Naive B cell (primary cell): ENCODE data around the gene REXO4. TPM values are rescaled to one million over a fixed set of nuclear protein-coding genes. Genes with fewer than 3 reads are reported as not detected.

ENCODE experiments used
- ATAC-seq, 2 donors: fragments of 150-1000 bp; cut with Tn5 transposase; 2 replicates each; pipeline ENCODE4 v1.10.0; 2021; ENCODE audit warnings: low read depth in 2 of 2, mild to moderate bottlenecking in 2 of 2, moderate library complexity in 2 of 2
- DNase-seq: peaks from one replicate; pipeline ENCODE4 v3.0.0; 2022
- H3K27ac Mint-ChIP-seq, 6 donors: one replicate each; pipeline ENCODE4 v1.8.0; 2020 to 2022; ENCODE audit warnings: mild to moderate bottlenecking in 6 of 6, mixed read lengths in 6 of 6, moderate library complexity in 5 of 6, inconsistent platforms in 2 of 6
- H3K27me3 Mint-ChIP-seq, 3 donors: one replicate each; pipeline ENCODE4 v1.8.0; 2021 to 2022; ENCODE audit warnings: mixed read lengths in 3 of 3, mild to moderate bottlenecking in 1 of 3
- H3K36me3 Mint-ChIP-seq, 2 donors: one replicate each; pipeline ENCODE4 v1.8.0; 2020 to 2022; ENCODE audit warnings: mixed read lengths in 2 of 2, inconsistent platforms in 1 of 2, mild to moderate bottlenecking in 1 of 2
- H3K4me1 Mint-ChIP-seq, 3 donors: one replicate each; pipeline ENCODE4 v1.8.0; 2020 to 2022; ENCODE audit warnings: mixed read lengths in 3 of 3, inconsistent platforms in 1 of 3, mild to moderate bottlenecking in 1 of 3, moderate library complexity in 1 of 3
- H3K4me3 Mint-ChIP-seq, 8 donors: one replicate each; pipeline ENCODE4 v1.8.0; 2020 to 2022; ENCODE audit warnings: mild to moderate bottlenecking in 8 of 8, mixed read lengths in 8 of 8, moderate library complexity in 8 of 8, inconsistent platforms in 2 of 8
- H3K9me3 Mint-ChIP-seq, 7 donors: one replicate each; pipeline ENCODE4 v1.8.0; 2020 to 2022; ENCODE audit warnings: mixed read lengths in 7 of 7, mild to moderate bottlenecking in 5 of 7, inconsistent platforms in 2 of 7, moderate library complexity in 1 of 7
- polyA plus RNA-seq, 6 donors: library from polyadenylated mRNA; unstranded; fragments of 300-500 nt; fragmentation: Illumina TruSeq; gene quantifications; one replicate each; pipeline ENCODE4 v1.2.3, GENCODE V29; 2021; ENCODE audit warnings: low read depth in 6 of 6

Gene REXO4
- polyA plus RNA-seq, 6 donors from 2014 or later = 4.3 to 27.7 (median 15.1) TPM

GRCh38 chr9:133423216-133423615, 5.4 kb upstream of the REXO4 start:
- Mint-ChIP-seq H3K4me1 (peaks cover 31 to 42% (median 31%) of the 10 kb centered on the region in 3 donors), H3K27ac (peak overlapping the region in 2 of 6 donors; percentile 86 to 99), H3K36me3 (no peaks in the 10 kb centered on the region), H3K4me3 (no peak overlapping the region), H3K27me3 (peaks cover 0 to 42% (median 17%) of the 10 kb centered on the region in 3 donors), H3K9me3 (peaks cover 0 to 6% (median 4%) of the 10 kb centered on the region in 7 donors)
- ATAC-seq (no peak), DNase-seq (no peak)

GRCh38 chr9:133421615-133422542, 4.1 kb upstream of the REXO4 start, which contains the start of gene ADAMTS13:
Gene ADAMTS13, plus strand, starts transcription at chr9:133422367. Its CDS starts 77 bp downstream, at chr9:133422444.
- Mint-ChIP-seq H3K9me3 (peaks cover 0 to 6% (median 4%) of the 10 kb centered on the region in 7 donors), H3K4me3 (peak within 1 kb of the TSS in 3 of 8 donors; percentile 22 to 76 (median 52)), H3K36me3 (no peaks in the 10 kb centered on the region), H3K27me3 (peaks cover 0 to 29% (median 8%) of the 10 kb centered on the region in 3 donors), H3K27ac (peak within 1 kb of the TSS; percentile 2 to 99 (median 94)), H3K4me1 (peaks cover 38 to 45% (median 41%) of the 10 kb centered on the region in 3 donors)
- ATAC-seq (no peak), DNase-seq (no peak)

GRCh38 chr9:133420392-133420827, 2.6 kb upstream of the REXO4 start:
- no peaks in the 10 kb centered on the region for H3K36me3 Mint-ChIP-seq
- peak; percentile 65 for DNase-seq
- peak overlapping the region; percentile 88 to 99 (median 97) for H3K27ac Mint-ChIP-seq
- peak; percentile 69 to 81 for ATAC-seq
- peaks cover 0 to 6% (median 4%) of the 10 kb centered on the region in 7 donors for H3K9me3 Mint-ChIP-seq
- H3K4me1 Mint-ChIP-seq = peaks cover 44 to 60% (median 56%) of the 10 kb centered on the region in 3 donors
- H3K27me3 Mint-ChIP-seq = peaks cover 0 to 14% (median 8%) of the 10 kb centered on the region in 3 donors
- H3K4me3 Mint-ChIP-seq = peak overlapping the region in 5 of 8 donors; percentile 1 to 73 (median 54)

- no peak for DNase-seq
- peak overlapping the region; percentile 88 to 94 (median 92) for H3K4me3 Mint-ChIP-seq
- H3K4me1 Mint-ChIP-seq = peaks cover 58 to 74% (median 67%) of the 10 kb centered on the region in 3 donors
- no peak for ATAC-seq
- H3K36me3 Mint-ChIP-seq = no peaks in the 10 kb centered on the region
- peak overlapping the region in 5 of 6 donors; percentile 66 to 94 (median 75) for H3K27ac Mint-ChIP-seq
- peaks cover 0 to 6% (median 4%) of the 10 kb centered on the region in 7 donors for H3K9me3 Mint-ChIP-seq
- no peaks in the 10 kb centered on the region for H3K27me3 Mint-ChIP-seq
Observed at GRCh38 chr9:133419005-133419404, 1.2 kb upstream of the REXO4 start.

- Mint-ChIP-seq H3K9me3 (peaks cover 0 to 6% (median 4%) of the 10 kb centered on the region in 7 donors), H3K36me3 (peaks cover 0 to 12% of the 10 kb centered on the region in 2 donors), H3K27me3 (no peaks in the 10 kb centered on the region), H3K4me3 (peak overlapping the region in 2 of 8 donors; percentile 19 to 90), H3K4me1 (peaks cover 41 to 67% (median 61%) of the 10 kb centered on the region in 3 donors), H3K27ac (peak overlapping the region in 2 of 6 donors; percentile 1 to 60)
- ATAC-seq (no peak), DNase-seq (no peak)
Observed at GRCh38 chr9:133415170-133415569, 2.6 kb downstream of the REXO4 start.

GRCh38 chr9:133408042-133408441, 9.8 kb downstream of the REXO4 start:
- H3K27ac Mint-ChIP-seq = peak overlapping the region in 1 of 6 donors; percentile 63

GRCh38 chr9:133406480-133407307, 11.1 kb downstream of the REXO4 start:
- peak; percentile 70 for DNase-seq
- no peak overlapping the region for H3K4me3 Mint-ChIP-seq
- no peaks in the 10 kb centered on the region for H3K27me3 Mint-ChIP-seq
- ATAC-seq = peak; percentile 85 to 90
- peaks cover 5 to 17% of the 10 kb centered on the region in 2 donors for H3K36me3 Mint-ChIP-seq
- H3K9me3 Mint-ChIP-seq = no peaks in the 10 kb centered on the region
- H3K27ac Mint-ChIP-seq = peak overlapping the region in 4 of 6 donors; percentile 43 to 90 (median 76)
- H3K4me1 Mint-ChIP-seq = peaks cover 12 to 18% (median 13%) of the 10 kb centered on the region in 3 donors

More at GRCh38 chr9:133408042-133408441, 9.8 kb downstream of the REXO4 start:
- ATAC-seq (no peak), DNase-seq (no peak)
- Mint-ChIP-seq H3K4me3 (no peak overlapping the region), H3K27me3 (no peaks in the 10 kb centered on the region), H3K36me3 (peaks cover 5 to 24% of the 10 kb centered on the region in 2 donors), H3K9me3 (no peaks in the 10 kb centered on the region), H3K4me1 (peaks cover 13 to 22% (median 14%) of the 10 kb centered on the region in 3 donors)

GRCh38 chr9:133405508-133406438, 12.0 kb downstream of the REXO4 start:
- H3K36me3 Mint-ChIP-seq = peaks cover 5 to 17% of the 10 kb centered on the region in 2 donors
- H3K27me3 Mint-ChIP-seq = no peaks in the 10 kb centered on the region
- peak overlapping the region in 1 of 6 donors; percentile 28 for H3K27ac Mint-ChIP-seq
- ATAC-seq = no peak
- H3K4me1 Mint-ChIP-seq = peaks cover 12 to 18% (median 13%) of the 10 kb centered on the region in 3 donors
- peak overlapping the region in 1 of 8 donors; percentile 29 for H3K4me3 Mint-ChIP-seq
- no peaks in the 10 kb centered on the region for H3K9me3 Mint-ChIP-seq
- no peak for DNase-seq

GRCh38 chr9:133404454-133405002, 13.3 kb downstream of the REXO4 start:
- Mint-ChIP-seq H3K27me3 (no peaks in the 10 kb centered on the region), H3K27ac (peak overlapping the region in 1 of 6 donors; percentile 81), H3K36me3 (peaks cover 5 to 7% of the 10 kb centered on the region in 2 donors), H3K4me1 (peaks cover 12 to 18% (median 13%) of the 10 kb centered on the region in 3 donors), H3K9me3 (no peaks in the 10 kb centered on the region), H3K4me3 (peak overlapping the region in 1 of 8 donors; percentile 68)
- ATAC-seq (no peak), DNase-seq (no peak)

GRCh38 chr9:133403766-133404453, 13.9 kb downstream of the REXO4 start:
- Mint-ChIP-seq H3K27me3 (no peaks in the 10 kb centered on the region), H3K4me3 (peak overlapping the region in 1 of 8 donors; percentile 68), H3K9me3 (no peaks in the 10 kb centered on the region), H3K4me1 (peaks cover 12 to 18% (median 13%) of the 10 kb centered on the region in 3 donors), H3K27ac (peak overlapping the region in 1 of 6 donors; percentile 81), H3K36me3 (peaks cover 5 to 7% of the 10 kb centered on the region in 2 donors)
- ATAC-seq (peak; percentile 45 to 53), DNase-seq (peak; percentile 24)

GRCh38 chr9:133402689-133403088, 15.1 kb downstream of the REXO4 start:
- ATAC-seq = no peak
- H3K4me3 Mint-ChIP-seq = no peak overlapping the region

More at GRCh38 chr9:133402689-133403088, 15.1 kb downstream of the REXO4 start:
- no peak for DNase-seq
- H3K9me3 Mint-ChIP-seq = no peaks in the 10 kb centered on the region
- no peaks in the 10 kb centered on the region for H3K27me3 Mint-ChIP-seq
- H3K4me1 Mint-ChIP-seq = peaks cover 11 to 18% (median 13%) of the 10 kb centered on the region in 3 donors
- no peak overlapping the region for H3K27ac Mint-ChIP-seq
- peaks cover 5 to 7% of the 10 kb centered on the region in 2 donors for H3K36me3 Mint-ChIP-seq
